Thymus (tissue), 11 donors: ENCODE measurements around the gene FAM53B. TPM values are rescaled to one million over a fixed set of nuclear protein-coding genes. Genes with fewer than 3 reads are reported as not detected.

ENCODE experiments used
- DNase-seq, 9 donors: peaks; one replicate each; pipeline ENCODE4 v3.0.0-alpha.2; 2013; ENCODE audit warnings: low spot score in 9 of 9, low read depth in 6 of 9, missing footprints in 1 of 9
- H3K27ac ChIP-seq, 2 donors: one replicate each; pipeline ENCODE4 v1.5.1; 2013; ENCODE audit warnings: control low read depth in 1 of 2, low read depth in 1 of 2, low read length in 1 of 2, mild to moderate bottlenecking in 1 of 2, moderate library complexity in 1 of 2
- H3K27me3 ChIP-seq, 2 donors: one replicate each; pipeline ENCODE4 v1.5.1; 2013; ENCODE audit warnings: low read length in 1 of 2; ENCODE audit not compliant: control insufficient read depth in 2 of 2, insufficient read depth in 1 of 2
- H3K36me3 ChIP-seq, 2 donors: one replicate each; pipeline ENCODE4 v1.5.1; 2013; ENCODE audit warnings: low read length in 1 of 2, mild to moderate bottlenecking in 1 of 2, moderate library complexity in 1 of 2; ENCODE audit not compliant: control insufficient read depth in 2 of 2, insufficient read depth in 2 of 2
- H3K4me1 ChIP-seq, 2 donors: one replicate each; pipeline ENCODE4 v1.5.1; 2013; ENCODE audit warnings: low read length in 2 of 2; ENCODE audit not compliant: control insufficient read depth in 2 of 2, insufficient read depth in 2 of 2
- H3K4me3 ChIP-seq, 2 donors: one replicate each; pipeline ENCODE4 v1.5.1; 2013; ENCODE audit warnings: low read length in 2 of 2, control low read depth in 1 of 2, mild to moderate bottlenecking in 1 of 2
- H3K9me3 ChIP-seq, 2 donors: one replicate each; pipeline ENCODE4 v1.5.1; 2013; ENCODE audit warnings: low read length in 1 of 2, mild to moderate bottlenecking in 1 of 2; ENCODE audit not compliant: control insufficient read depth in 2 of 2, insufficient read depth in 1 of 2
- WGBS: extraction: QIAGEN DNeasy Blood & Tissue Kit; methylation state at CpG from one replicate; pipeline ENCODE4 v1.1.7; 2013; 5-methylcytosine and 5-hydroxymethylcytosine counted together
- polyA plus RNA-seq: library from polyadenylated mRNA; stranded (reverse); fragments of 200-250 nt; gene quantifications from one replicate; pipeline ENCODE4 v1.2.3, GENCODE V29; 2013
- total RNA-seq: library from RNA; stranded (reverse); fragments of 120-200 nt; gene quantifications from one replicate; pipeline ENCODE4 v1.2.4, GENCODE V29; 2013
- donor health status: healthy.

Gene FAM53B
- total and polyA plus RNA-seq, 2 donors = 46.2 to 57.6 TPM

GRCh38 chr10:124624895-124625294 is 119.3 kb downstream of the FAM53B start:
- Histone ChIP-seq H3K4me3 (no peak overlapping the region), H3K27ac (peak overlapping the region; percentile 87 to 88)

GRCh38 chr10:124624466-124624865 is 119.7 kb downstream of the FAM53B start:
- 37% methylated on average over 9 of the region's 9 CpGs for WGBS
- peaks cover 35 to 48% of the 10 kb centered on the region in 2 donors for H3K36me3 ChIP-seq
- no peaks in the 10 kb centered on the region for H3K27me3 ChIP-seq
- peak in 2 of 9 donors; percentile 63 to 74 for DNase-seq
- peak overlapping the region in 1 of 2 donors; percentile 25 for H3K4me3 ChIP-seq
- H3K27ac ChIP-seq = peak overlapping the region; percentile 87 to 88
- peaks cover 0 to 3% of the 10 kb centered on the region in 2 donors for H3K9me3 ChIP-seq
- H3K4me1 ChIP-seq = peaks cover 94 to 100% of the 10 kb centered on the region in 2 donors

More at GRCh38 chr10:124624895-124625294, 119.3 kb downstream of the FAM53B start:
- peaks cover 94 to 100% of the 10 kb centered on the region in 2 donors for H3K4me1 ChIP-seq
- peaks cover 0 to 3% of the 10 kb centered on the region in 2 donors for H3K9me3 ChIP-seq
- H3K27me3 ChIP-seq = no peaks in the 10 kb centered on the region
- WGBS = 29% methylated on average over 16 of the region's 16 CpGs
- H3K36me3 ChIP-seq = peaks cover 35 to 48% of the 10 kb centered on the region in 2 donors
- peak in 2 of 9 donors; percentile 51 to 73 for DNase-seq

GRCh38 chr10:124624006-124624405 is 120.2 kb downstream of the FAM53B start:
- peaks cover 0 to 3% of the 10 kb centered on the region in 2 donors for H3K9me3 ChIP-seq
- H3K4me3 ChIP-seq = no peak overlapping the region
- H3K36me3 ChIP-seq = peaks cover 36 to 51% of the 10 kb centered on the region in 2 donors
- no peak for DNase-seq
- 88% methylated on average over 13 of the region's 13 CpGs for WGBS
- peak overlapping the region; percentile 82 to 88 for H3K27ac ChIP-seq
- peaks cover 94 to 100% of the 10 kb centered on the region in 2 donors for H3K4me1 ChIP-seq
- H3K27me3 ChIP-seq = no peaks in the 10 kb centered on the region

GRCh38 chr10:124622866-124623536 is 121.2 kb downstream of the FAM53B start:
- no peaks in the 10 kb centered on the region for H3K27me3 ChIP-seq
- peaks cover 0 to 3% of the 10 kb centered on the region in 2 donors for H3K9me3 ChIP-seq
- 84% methylated on average over 31 of the region's 31 CpGs for WGBS
- no peak for DNase-seq
- H3K27ac ChIP-seq = peak overlapping the region; percentile 62 to 88
- H3K36me3 ChIP-seq = peaks cover 46 to 54% of the 10 kb centered on the region in 2 donors
- H3K4me3 ChIP-seq = no peak overlapping the region
- peaks cover 92 to 100% of the 10 kb centered on the region in 2 donors for H3K4me1 ChIP-seq

- no peaks in the 10 kb centered on the region for H3K27me3 ChIP-seq
- peaks cover 0 to 3% of the 10 kb centered on the region in 2 donors for H3K9me3 ChIP-seq
- WGBS = 94% methylated on average over 13 of the region's 13 CpGs
- no peak overlapping the region for H3K4me3 ChIP-seq
- no peak for DNase-seq
- peaks cover 54 to 62% of the 10 kb centered on the region in 2 donors for H3K36me3 ChIP-seq
- peaks cover 84 to 99% of the 10 kb centered on the region in 2 donors for H3K4me1 ChIP-seq
- H3K27ac ChIP-seq = peak overlapping the region in 1 of 2 donors; percentile 21
These were observed 122.0 kb downstream of the FAM53B start for GRCh38 chr10:124622158-124622557.

- 71% methylated on average over 13 of the region's 13 CpGs for WGBS
These were observed 122.5 kb downstream of the FAM53B start for GRCh38 chr10:124621637-124622036.

GRCh38 chr10:124619802-124620490 is 124.2 kb downstream of the FAM53B start:
- Histone ChIP-seq H3K4me3 (no peak overlapping the region), H3K36me3 (peaks cover 74 to 75% of the 10 kb centered on the region in 2 donors), H3K27ac (peak overlapping the region; percentile 64 to 70), H3K27me3 (no peaks in the 10 kb centered on the region), H3K9me3 (peaks cover 0 to 3% of the 10 kb centered on the region in 2 donors), H3K4me1 (peaks cover 62 to 81% of the 10 kb centered on the region in 2 donors)
- no peak for DNase-seq
- 73% methylated on average over 26 of the region's 26 CpGs for WGBS

More at GRCh38 chr10:124621637-124622036, 122.5 kb downstream of the FAM53B start:
- DNase-seq = no peak
- Histone ChIP-seq H3K9me3 (peaks cover 0 to 3% of the 10 kb centered on the region in 2 donors), H3K27ac (peak overlapping the region; percentile 43 to 47), H3K4me1 (peaks cover 79 to 94% of the 10 kb centered on the region in 2 donors), H3K36me3 (peaks cover 59 to 67% of the 10 kb centered on the region in 2 donors), H3K4me3 (no peak overlapping the region), H3K27me3 (no peaks in the 10 kb centered on the region)

GRCh38 chr10:124619195-124619594 is 125.0 kb downstream of the FAM53B start:
- Histone ChIP-seq H3K27me3 (no peaks in the 10 kb centered on the region), H3K4me1 (peaks cover 55 to 74% of the 10 kb centered on the region in 2 donors), H3K27ac (peak overlapping the region; percentile 58 to 70), H3K9me3 (peaks cover 0 to 2% of the 10 kb centered on the region in 2 donors), H3K4me3 (no peak overlapping the region), H3K36me3 (peaks cover 74 to 75% of the 10 kb centered on the region in 2 donors)
- no peak for DNase-seq
- 11% methylated on average over 9 of the region's 9 CpGs for WGBS
